ENCODE results near the gene SLC43A1.

- no peak for TF ChIP-seq POLR2A (IDR thresholded peaks at IDR 0.05)
- peak; percentile 93 to 99 (median 98) for TF ChIP-seq CTCF (IDR thresholded peaks at IDR 0.05)
These were observed 58.4 kb downstream of the SLC43A1 start for GRCh38 chr11:57456960-57457642.

Data from esophagus squamous epithelium (tissue), 4 donors.